DMS153 treated with DMSO at 0.1 percent for 48 hours (cell line): ENCODE results near the gene SLC43A3.
A peak's percentile ranks its signal among the peaks of the same experiment; 100 is the strongest.
"Not testable (repeated sequence)": the region's sequence is repeated elsewhere in the genome, so short reads cannot be mapped to it uniquely, and the experiment has no call there.

Source experiments
- DNase-seq: peaks from one replicate; lab custom pipeline; 2025; ENCODE audit not compliant: unreplicated experiment; lab: John Stamatoyannopoulos, UW

The SLC43A3 gene

GRCh38 chr11:57387289-57388030 is 39.5 kb downstream of the SLC43A3 start:
- DNase-seq = no peak

- no peak for DNase-seq
Observed at GRCh38 chr11:57386178-57386940, 40.6 kb downstream of the SLC43A3 start.

- no peak for DNase-seq
Observed at GRCh38 chr11:57380975-57381374, 45.9 kb downstream of the SLC43A3 start, which contains the start of gene PRG3. Gene PRG3 (minus strand): TSS chr11:57381150. CDS start chr11:57380708, 442 bp downstream.

GRCh38 chr11:57379732-57380131 is 47.2 kb downstream of the SLC43A3 start:
- no peak for DNase-seq

- DNase-seq = no peak
Observed at GRCh38 chr11:57378186-57378585, 48.7 kb downstream of the SLC43A3 start.

GRCh38 chr11:57377107-57377506 is 49.8 kb downstream of the SLC43A3 start:
- no peak for DNase-seq

GRCh38 chr11:57376095-57377090 is 50.5 kb downstream of the SLC43A3 start:
- DNase-seq = no peak

- no peak for DNase-seq
Observed at GRCh38 chr11:57375490-57375889, 51.4 kb downstream of the SLC43A3 start.

- DNase-seq = no peak
Observed at GRCh38 chr11:57374966-57375365, 52.0 kb downstream of the SLC43A3 start.

- no peak for DNase-seq
Observed at GRCh38 chr11:57373146-57373545, 53.8 kb downstream of the SLC43A3 start.

GRCh38 chr11:57370941-57371340 is 56.0 kb downstream of the SLC43A3 start:
- DNase-seq = no peak

- no peak for DNase-seq
Observed at GRCh38 chr11:57370251-57370650, 56.7 kb downstream of the SLC43A3 start.

GRCh38 chr11:57368845-57369232 is 58.1 kb downstream of the SLC43A3 start:
- DNase-seq = no peak

- peak; percentile 1 for DNase-seq
Observed at GRCh38 chr11:57368106-57368844, 58.6 kb downstream of the SLC43A3 start.

- DNase-seq = no peak
Observed at GRCh38 chr11:57364851-57365660, 61.9 kb downstream of the SLC43A3 start.

- no peak for DNase-seq
Observed at GRCh38 chr11:57363131-57364080, 63.5 kb downstream of the SLC43A3 start.

GRCh38 chr11:57361926-57362325 is 65.0 kb downstream of the SLC43A3 start:
- no peak for DNase-seq

- not testable (repeated sequence) for DNase-seq
Observed at GRCh38 chr11:57361420-57361819, 65.5 kb downstream of the SLC43A3 start.
